Nephron (organoid): ENCODE measurements around the gene XXYLT1.
"Not testable (repeated sequence)": the region's sequence is repeated elsewhere in the genome, so short reads cannot be mapped to it uniquely, and the experiment has no call there.

ENCODE experiments used
- H3K27ac Mint-ChIP-seq, 3 experiments: 2 replicates each; pipeline ENCODE4 v1.8.0; 2020; ENCODE audit warnings: mixed read lengths in 3 of 3, mild to moderate bottlenecking in 2 of 3, moderate library complexity in 1 of 3
- H3K27me3 Mint-ChIP-seq: 2 replicates; pipeline ENCODE4 v1.8.0; 2021; ENCODE audit warnings: low read depth, mild to moderate bottlenecking, moderate library complexity, mixed read lengths
- H3K36me3 Mint-ChIP-seq: 2 replicates; pipeline ENCODE4 v1.8.0; 2020; ENCODE audit warnings: low read depth, mixed read lengths
- H3K4me1 Mint-ChIP-seq: 2 replicates; pipeline ENCODE4 v1.8.0; 2020; ENCODE audit warnings: mixed read lengths
- H3K4me3 Mint-ChIP-seq, 3 experiments: 2 replicates each; pipeline ENCODE4 v1.8.0; 2020; ENCODE audit warnings: mild to moderate bottlenecking in 3 of 3, mixed read lengths in 3 of 3, moderate library complexity in 2 of 3
- H3K9me3 Mint-ChIP-seq: 2 replicates; pipeline ENCODE4 v1.8.0; 2020; ENCODE audit warnings: mixed read lengths
- CTCF ChIP-seq, 3 experiments: fragments of 200-600 bp; sonication (generic); IDR thresholded peaks; one replicate each; pipeline ENCODE4 v1.5.0; 2021; ENCODE audit warnings: antibody characterized with exemption in 3 of 3; ENCODE audit not compliant: unreplicated experiment in 3 of 3

Gene XXYLT1

GRCh38 chr3:195107593-195107992 is 163.4 kb downstream of the XXYLT1 start:
- H3K4me1 Mint-ChIP-seq, result peaks cover 25% of the 10 kb centered on the region
- no peaks in the 10 kb centered on the region for H3K36me3 Mint-ChIP-seq
- TF ChIP-seq CTCF (IDR thresholded peaks at IDR 0.05; ENCODE audit: unreplicated experiment in 3 of 3), result no peak
- no peak overlapping the region for H3K4me3 Mint-ChIP-seq
- peaks cover 11% of the 10 kb centered on the region for H3K27me3 Mint-ChIP-seq
- H3K9me3 Mint-ChIP-seq, result no peaks in the 10 kb centered on the region
- peak overlapping the region in 2 of 3 experiments; percentile 20 to 35 for H3K27ac Mint-ChIP-seq

- H3K4me1 Mint-ChIP-seq, result peaks cover 28% of the 10 kb centered on the region
- not testable (repeated sequence) for H3K4me3 Mint-ChIP-seq, H3K36me3 Mint-ChIP-seq, H3K9me3 Mint-ChIP-seq, H3K27ac Mint-ChIP-seq
- H3K27me3 Mint-ChIP-seq, result peaks cover 11% of the 10 kb centered on the region
Measured at GRCh38 chr3:195107031-195107430, 163.9 kb downstream of the XXYLT1 start.

GRCh38 chr3:195106418-195106906 is 164.5 kb downstream of the XXYLT1 start:
- Mint-ChIP-seq H3K4me1 (peaks cover 29% of the 10 kb centered on the region), H3K9me3 (no peaks in the 10 kb centered on the region), H3K4me3 (peak overlapping the region; percentile 14 to 50 (median 50)), H3K27ac (peak overlapping the region in 1 of 3 experiments; percentile 8), H3K36me3 (no peaks in the 10 kb centered on the region), H3K27me3 (peaks cover 11% of the 10 kb centered on the region)
- peak; percentile 99 to 100 (median 99) for TF ChIP-seq CTCF (IDR thresholded peaks at IDR 0.05; ENCODE audit: unreplicated experiment in 3 of 3)

GRCh38 chr3:195105841-195106417 is 165.0 kb downstream of the XXYLT1 start:
- peak overlapping the region in 1 of 3 experiments; percentile 8 for H3K27ac Mint-ChIP-seq
- peaks cover 34% of the 10 kb centered on the region for H3K4me1 Mint-ChIP-seq
- no peak for TF ChIP-seq CTCF (IDR thresholded peaks at IDR 0.05; ENCODE audit: unreplicated experiment in 3 of 3)
- peak overlapping the region; percentile 3 to 50 (median 14) for H3K4me3 Mint-ChIP-seq
- H3K9me3 Mint-ChIP-seq, result no peaks in the 10 kb centered on the region
- H3K36me3 Mint-ChIP-seq, result no peaks in the 10 kb centered on the region
- peaks cover 11% of the 10 kb centered on the region for H3K27me3 Mint-ChIP-seq

- Mint-ChIP-seq H3K4me1 (peaks cover 34% of the 10 kb centered on the region), H3K27ac (no peak overlapping the region)
- TF ChIP-seq CTCF (IDR thresholded peaks at IDR 0.05; ENCODE audit: unreplicated experiment in 3 of 3), result no peak
Measured at GRCh38 chr3:195105389-195105788, 165.6 kb downstream of the XXYLT1 start.

GRCh38 chr3:195104340-195104739 is 166.6 kb downstream of the XXYLT1 start:
- H3K9me3 Mint-ChIP-seq, result no peaks in the 10 kb centered on the region
- TF ChIP-seq CTCF (IDR thresholded peaks at IDR 0.05; ENCODE audit: unreplicated experiment in 3 of 3), result no peak
- H3K27me3 Mint-ChIP-seq, result peaks cover 11% of the 10 kb centered on the region
- peaks cover 34% of the 10 kb centered on the region for H3K4me1 Mint-ChIP-seq
- H3K27ac Mint-ChIP-seq, result peak overlapping the region in 2 of 3 experiments; percentile 16 to 54
- no peak overlapping the region for H3K4me3 Mint-ChIP-seq
- H3K36me3 Mint-ChIP-seq, result no peaks in the 10 kb centered on the region

More at GRCh38 chr3:195105389-195105788, 165.6 kb downstream of the XXYLT1 start:
- H3K36me3 Mint-ChIP-seq, result no peaks in the 10 kb centered on the region
- H3K4me3 Mint-ChIP-seq, result no peak overlapping the region
- peaks cover 11% of the 10 kb centered on the region for H3K27me3 Mint-ChIP-seq
- no peaks in the 10 kb centered on the region for H3K9me3 Mint-ChIP-seq
